ENCODE data around the gene KCNJ16. TPM values are rescaled to one million over a fixed set of nuclear protein-coding genes. Genes with fewer than 3 reads are reported as not detected.

Gene KCNJ16
- polyA plus RNA-seq, 1 experiment: not detected

DNA sequence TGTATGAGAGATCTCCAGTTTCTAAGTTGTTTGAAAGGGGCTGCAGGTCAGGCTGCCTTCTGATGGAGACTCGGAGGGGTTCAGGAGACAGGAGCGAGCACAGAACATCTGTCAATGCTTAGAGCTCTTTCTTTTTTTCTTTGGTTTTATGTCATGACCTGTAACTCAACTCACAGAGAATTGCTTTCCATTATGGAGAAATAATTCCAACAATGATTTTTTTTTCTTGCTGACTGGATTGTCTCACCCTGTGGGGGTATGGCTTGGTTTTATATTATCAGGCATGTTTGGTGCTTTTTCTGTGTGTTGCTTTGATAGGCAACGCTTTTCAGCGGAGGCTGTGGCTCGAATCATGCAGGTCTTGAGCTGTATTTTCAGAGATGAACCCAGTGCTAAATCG lies 83.6 kb downstream of the KCNJ16 start:
- TF ChIP-seq CTCF (IDR thresholded peaks at IDR 0.05; ENCODE audit: low read depth, low read length): no peak
- no peak overlapping the region for H3K4me3 ChIP-seq (ENCODE audit: low read depth, low read length)
- DNase-seq (ENCODE audit: low read depth, low spot score): no peak
- no peaks in the 10 kb centered on the region for H3K27me3 ChIP-seq (ENCODE audit: control insufficient read depth, insufficient read depth, low read length)
- no peaks in the 10 kb centered on the region for H3K9me3 ChIP-seq (ENCODE audit: control insufficient read depth, insufficient read depth, low read length)
- POLR2A ChIA-PET: no interaction called here
- H3K27ac ChIP-seq (ENCODE audit: low read depth, low read length): no peak overlapping the region
- CTCF ChIA-PET: no interaction called here

- ChIA-PET POLR2A (no interaction called here), CTCF (no interaction called here)
- Histone ChIP-seq H3K27me3 (ENCODE audit: control insufficient read depth, insufficient read depth, low read length) (no peaks in the 10 kb centered on the region), H3K27ac (ENCODE audit: low read depth, low read length) (no peak overlapping the region), H3K4me3 (ENCODE audit: low read depth, low read length) (no peak overlapping the region), H3K9me3 (ENCODE audit: control insufficient read depth, insufficient read depth, low read length) (no peaks in the 10 kb centered on the region)
- DNase-seq (ENCODE audit: low read depth, low spot score): no peak
- TF ChIP-seq CTCF (IDR thresholded peaks at IDR 0.05; ENCODE audit: low read depth, low read length): no peak
Measured at GRCh38 chr17:70159980-70160379, 85.0 kb downstream of the KCNJ16 start.

- no peak for DNase-seq (ENCODE audit: low read depth, low spot score)
- no peak for TF ChIP-seq CTCF (IDR thresholded peaks at IDR 0.05; ENCODE audit: low read depth, low read length)
- H3K9me3 ChIP-seq (ENCODE audit: control insufficient read depth, insufficient read depth, low read length): no peaks in the 10 kb centered on the region
- no peak overlapping the region for H3K27ac ChIP-seq (ENCODE audit: low read depth, low read length)
- CTCF ChIA-PET: no interaction called here
- no peaks in the 10 kb centered on the region for H3K27me3 ChIP-seq (ENCODE audit: control insufficient read depth, insufficient read depth, low read length)
- no peak overlapping the region for H3K4me3 ChIP-seq (ENCODE audit: low read depth, low read length)
- POLR2A ChIA-PET: no interaction called here
Measured at GRCh38 chr17:70161519-70161918, 86.5 kb downstream of the KCNJ16 start.

- H3K27me3 ChIP-seq (ENCODE audit: control insufficient read depth, insufficient read depth, low read length): peaks cover 9% of the 10 kb centered on the region
- CTCF ChIA-PET: interaction anchor here (0.8 to 7.9 kb wide), 4 partner anchors 21 to 642 kb away, joined by 3 to 57 read pairs (median 7); no protein-coding TSS in a partner anchor
- TF ChIP-seq CTCF (IDR thresholded peaks at IDR 0.05; ENCODE audit: low read depth, low read length): no peak
- no peak overlapping the region for H3K4me3 ChIP-seq (ENCODE audit: low read depth, low read length)
- DNase-seq (ENCODE audit: low read depth, low spot score): no peak
- H3K9me3 ChIP-seq (ENCODE audit: control insufficient read depth, insufficient read depth, low read length): no peaks in the 10 kb centered on the region
- no peak overlapping the region for H3K27ac ChIP-seq (ENCODE audit: low read depth, low read length)
- POLR2A ChIA-PET: no interaction called here
Measured at GRCh38 chr17:70165383-70165782, 90.4 kb downstream of the KCNJ16 start.

- ChIA-PET POLR2A (no interaction called here), CTCF (interaction anchor here (1.0 to 7.9 kb wide), 6 partner anchors 23 to 663 kb away, joined by 3 to 57 read pairs (median 8); no protein-coding TSS in a partner anchor)
- H3K27ac ChIP-seq (ENCODE audit: low read depth, low read length): no peak overlapping the region
- H3K9me3 ChIP-seq (ENCODE audit: control insufficient read depth, insufficient read depth, low read length): no peaks in the 10 kb centered on the region
- no peak overlapping the region for H3K4me3 ChIP-seq (ENCODE audit: low read depth, low read length)
- DNase-seq (ENCODE audit: low read depth, low spot score): no peak
- TF ChIP-seq CTCF (IDR thresholded peaks at IDR 0.05; ENCODE audit: low read depth, low read length): no peak
- peaks cover 14% of the 10 kb centered on the region for H3K27me3 ChIP-seq (ENCODE audit: control insufficient read depth, insufficient read depth, low read length)
Measured at GRCh38 chr17:70166615-70167014, 91.6 kb downstream of the KCNJ16 start.
